ENCODE data around the gene NFX1.
"Not testable (repeated sequence)": the region's sequence is repeated elsewhere in the genome, so short reads cannot be mapped to it uniquely, and the experiment has no call there.

NFX1 gene

DNA sequence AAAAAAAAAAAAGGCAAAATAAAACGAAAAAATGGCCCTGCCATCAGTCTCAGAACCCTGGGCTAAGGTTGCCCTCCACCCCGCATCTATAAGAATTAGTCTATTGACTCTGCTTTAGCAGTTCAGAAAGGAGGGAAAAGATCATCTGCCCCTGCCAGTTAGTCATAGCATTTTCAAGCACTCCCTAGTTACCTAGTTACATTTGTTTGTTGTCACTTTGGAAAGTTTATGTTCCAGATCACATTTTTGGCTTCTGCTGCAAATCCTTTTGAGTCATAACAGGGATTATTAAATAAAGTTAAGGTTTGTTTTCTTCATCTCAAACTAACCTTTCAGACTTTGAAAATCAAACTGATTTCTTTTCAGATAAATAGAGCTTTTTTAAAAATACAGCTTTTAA is 60.0 kb downstream of the NFX1 start:
- TF ChIP-seq, protein P1, sequence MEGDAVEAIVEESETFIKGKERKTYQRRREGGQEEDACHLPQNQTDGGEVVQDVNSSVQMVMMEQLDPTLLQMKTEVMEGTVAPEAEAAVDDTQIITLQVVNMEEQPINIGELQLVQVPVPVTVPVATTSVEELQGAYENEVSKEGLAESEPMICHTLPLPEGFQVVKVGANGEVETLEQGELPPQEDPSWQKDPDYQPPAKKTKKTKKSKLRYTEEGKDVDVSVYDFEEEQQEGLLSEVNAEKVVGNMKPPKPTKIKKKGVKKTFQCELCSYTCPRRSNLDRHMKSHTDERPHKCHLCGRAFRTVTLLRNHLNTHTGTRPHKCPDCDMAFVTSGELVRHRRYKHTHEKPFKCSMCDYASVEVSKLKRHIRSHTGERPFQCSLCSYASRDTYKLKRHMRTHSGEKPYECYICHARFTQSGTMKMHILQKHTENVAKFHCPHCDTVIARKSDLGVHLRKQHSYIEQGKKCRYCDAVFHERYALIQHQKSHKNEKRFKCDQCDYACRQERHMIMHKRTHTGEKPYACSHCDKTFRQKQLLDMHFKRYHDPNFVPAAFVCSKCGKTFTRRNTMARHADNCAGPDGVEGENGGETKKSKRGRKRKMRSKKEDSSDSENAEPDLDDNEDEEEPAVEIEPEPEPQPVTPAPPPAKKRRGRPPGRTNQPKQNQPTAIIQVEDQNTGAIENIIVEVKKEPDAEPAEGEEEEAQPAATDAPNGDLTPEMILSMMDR (conservative IDR thresholded peaks at IDR 0.05; ENCODE audit: low read length), result no peak
- DNase-seq (ENCODE audit: low read depth), result peak; percentile 84
- H3K4me3 ChIP-seq (ENCODE audit: low read length), result no peak overlapping the region

DNA sequence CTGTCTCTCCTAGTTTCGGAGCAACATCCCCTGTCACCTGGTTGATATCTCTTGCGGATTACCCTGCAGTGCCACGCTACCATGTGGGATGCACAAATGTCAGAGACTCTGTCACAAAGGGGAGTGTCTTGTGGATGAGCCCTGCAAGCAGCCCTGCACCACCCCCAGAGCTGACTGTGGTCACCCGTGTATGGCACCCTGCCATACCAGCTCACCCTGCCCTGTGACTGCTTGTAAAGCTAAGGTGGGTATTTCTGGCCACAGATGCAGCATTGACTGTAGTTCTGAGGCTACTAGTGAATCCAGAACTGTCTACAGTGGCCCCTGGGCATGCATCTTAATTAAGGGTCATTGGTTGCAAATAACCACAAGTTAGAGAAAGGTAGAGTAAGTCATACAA is 61.2 kb downstream of the NFX1 start:
- H3K4me3 ChIP-seq (ENCODE audit: low read length), result no peak overlapping the region
- TF ChIP-seq, protein P1 (conservative IDR thresholded peaks at IDR 0.05; ENCODE audit: low read length), result no peak
- DNase-seq (ENCODE audit: low read depth), result no peak

DNA sequence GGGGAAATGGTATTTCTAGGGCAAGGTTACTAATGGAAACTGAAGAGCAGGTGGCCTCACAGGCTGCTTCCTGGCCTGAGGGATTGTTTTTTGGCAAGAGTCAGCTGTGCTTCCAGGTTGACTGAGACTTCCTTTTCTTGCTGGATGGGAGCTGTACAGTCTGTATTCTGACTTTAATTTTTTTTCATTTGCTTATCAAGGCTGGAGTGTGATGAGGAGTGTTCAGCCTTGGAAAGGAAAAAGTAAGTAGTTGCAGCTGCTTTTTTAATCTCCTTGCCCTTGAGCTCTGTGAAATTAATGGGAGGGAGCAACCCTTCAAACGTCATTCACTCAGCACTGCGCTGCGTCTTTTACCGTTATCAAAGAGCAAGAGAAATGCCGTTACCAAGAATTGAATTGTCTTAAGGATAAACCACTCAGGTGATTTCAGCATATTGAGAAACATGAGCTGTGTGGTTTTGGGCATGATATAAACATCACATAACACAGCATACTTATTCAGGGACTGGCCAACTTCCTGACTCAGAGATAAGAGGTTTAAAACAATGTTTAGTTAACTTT is 64.4 kb downstream of the NFX1 start:
- TF ChIP-seq, protein P1 (conservative IDR thresholded peaks at IDR 0.05; ENCODE audit: low read length), result no peak
- DNase-seq (ENCODE audit: low read depth), result no peak

DNA sequence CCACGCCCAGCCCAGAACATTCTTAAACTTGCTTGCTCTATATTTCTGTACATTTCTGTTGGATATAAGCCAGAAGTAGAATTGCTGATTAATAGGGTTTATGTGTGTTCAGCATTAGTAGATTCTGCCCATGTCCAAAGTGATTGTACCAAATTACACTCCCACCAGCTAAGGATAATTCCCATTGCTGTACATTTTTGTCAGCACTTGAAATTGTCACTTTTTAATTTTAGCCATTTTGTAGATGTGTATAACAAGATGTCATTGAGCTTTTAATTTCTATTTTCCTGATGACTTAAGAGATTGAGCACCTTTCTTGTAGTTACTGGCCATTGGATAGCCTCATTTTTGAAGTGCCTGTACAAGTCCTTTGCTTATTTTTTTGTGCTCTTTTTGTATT is 65.6 kb downstream of the NFX1 start:
- H3K4me3 ChIP-seq (ENCODE audit: low read length), result no peak overlapping the region
- TF ChIP-seq, protein P1 (conservative IDR thresholded peaks at IDR 0.05; ENCODE audit: low read length), result no peak
- DNase-seq (ENCODE audit: low read depth), result no peak

More for the DNA sequence above, 64.4 kb downstream of the NFX1 start:
- no peak overlapping the region for H3K4me3 ChIP-seq (ENCODE audit: low read length)

DNA sequence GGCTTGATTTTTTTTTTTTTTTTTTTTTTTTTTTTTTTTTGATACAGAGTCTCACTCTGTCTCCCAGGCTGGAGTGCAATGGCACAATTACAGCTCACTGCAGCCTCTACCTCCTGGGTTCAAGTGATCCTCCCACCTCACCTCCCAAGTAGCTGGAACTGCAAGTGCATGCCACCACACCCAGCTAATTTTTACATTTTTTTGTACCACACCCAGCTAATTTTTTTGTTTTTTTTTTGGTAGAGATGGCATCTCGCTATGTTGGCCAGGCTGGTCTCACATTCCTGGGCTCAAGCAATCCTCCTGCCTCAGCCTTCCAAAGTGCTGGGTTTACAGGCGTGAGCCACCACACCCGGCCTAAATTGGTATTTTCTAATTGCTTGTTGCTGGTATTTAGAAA is 68.3 kb downstream of the NFX1 start:
- not testable (repeated sequence) for H3K4me3 ChIP-seq (ENCODE audit: low read length); DNase-seq (ENCODE audit: low read depth)

DNA sequence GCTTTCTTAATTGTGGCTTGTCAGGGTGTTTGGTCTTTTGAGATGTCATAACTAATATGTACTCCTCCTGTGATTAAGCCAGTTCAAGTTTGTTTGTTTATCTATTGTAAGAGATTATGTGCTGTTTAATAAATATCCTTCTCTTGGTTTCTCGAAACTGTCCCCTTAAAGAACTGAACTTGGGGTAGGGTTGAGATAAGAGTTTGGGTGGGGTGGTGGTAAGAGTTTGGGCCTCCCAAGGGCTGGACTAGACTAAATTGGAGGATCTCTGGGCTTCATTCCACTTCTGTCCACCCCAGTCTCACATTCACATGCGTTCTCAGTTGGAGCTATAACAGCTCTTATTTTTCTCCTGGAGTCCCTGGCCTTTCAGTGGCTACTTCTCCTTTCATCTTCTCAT is 73.8 kb downstream of the NFX1 start:
- TF ChIP-seq, protein P1 (conservative IDR thresholded peaks at IDR 0.05; ENCODE audit: low read length), result no peak
- no peak overlapping the region for H3K4me3 ChIP-seq (ENCODE audit: low read length)
- DNase-seq (ENCODE audit: low read depth), result no peak

DNA sequence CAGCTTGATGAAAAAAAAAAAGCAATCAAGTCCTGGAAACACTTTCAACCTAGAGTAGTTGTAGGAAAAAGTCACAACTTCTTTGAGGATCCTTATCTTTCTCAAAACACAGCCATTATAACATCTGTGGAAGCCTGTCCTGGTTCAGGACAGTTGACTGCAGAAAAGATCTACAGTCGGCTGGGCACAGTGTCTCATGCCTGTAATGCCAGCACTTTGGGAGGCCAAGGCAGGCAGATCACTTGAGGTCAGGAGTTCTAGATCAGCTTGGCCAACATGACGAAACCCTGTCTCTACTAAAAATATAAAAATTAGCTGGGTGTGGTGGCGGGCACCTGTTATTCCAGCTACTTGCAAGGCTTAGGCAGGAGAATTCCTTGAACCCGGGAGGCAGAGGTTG is 74.5 kb downstream of the NFX1 start:
- DNase-seq (ENCODE audit: low read depth); H3K4me3 ChIP-seq (ENCODE audit: low read length): not testable (repeated sequence)

DNA sequence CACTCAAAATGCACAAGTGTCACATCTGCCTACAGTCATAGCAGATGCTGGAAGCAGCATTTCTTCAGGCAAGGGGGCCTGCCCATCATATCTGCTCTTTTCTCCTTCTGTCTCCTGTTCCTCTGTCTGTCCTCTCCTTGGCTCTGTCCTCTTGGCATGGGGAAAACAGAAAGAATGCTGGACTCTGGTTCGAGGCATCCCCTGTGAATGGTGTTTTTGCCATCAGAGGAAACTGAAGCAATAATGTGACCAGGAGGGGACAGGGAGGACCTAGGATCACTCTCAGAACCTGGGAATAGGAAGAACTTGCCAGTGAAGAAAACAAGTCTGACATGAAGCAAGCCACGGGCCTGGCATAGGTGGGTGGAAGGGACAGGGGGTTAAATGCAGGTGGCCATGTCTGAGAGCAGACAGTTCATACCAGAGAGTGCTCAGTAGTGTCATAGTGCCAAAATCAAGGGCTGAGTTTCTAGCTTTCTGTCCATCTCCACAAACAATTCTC is 76.7 kb downstream of the NFX1 start:
- H3K4me3 ChIP-seq (ENCODE audit: low read length), result no peak overlapping the region
- TF ChIP-seq, protein P1 (conservative IDR thresholded peaks at IDR 0.05; ENCODE audit: low read length), result no peak
- no peak for DNase-seq (ENCODE audit: low read depth)

Measured in AG10803 (cell line).